Prostate gland (tissue), 2 donors: ENCODE data around the gene FAIM2. TPM values are rescaled to one million over a fixed set of nuclear protein-coding genes. Genes with fewer than 3 reads are reported as not detected.

Experiments
- DNase-seq: peaks from one replicate; pipeline ENCODE4 v3.0.0-alpha.2; 2019; ENCODE audit warnings: low spot score
- H3K27ac ChIP-seq, 2 donors: fragments of 200-600 bp; sonication (generic); 2 replicates each; pipeline ENCODE4 v1.5.1; 2017 to 2019
- H3K27me3 ChIP-seq: fragments of 200-600 bp; sonication (generic); replicated peaks from 2 replicates; pipeline ENCODE4 v1.5.1; 2019; ENCODE audit not compliant: insufficient read depth
- H3K36me3 ChIP-seq, 2 donors: fragments of 200-600 bp; sonication (generic); 1 replicate in 1 of 2; 2 replicates in 1 of 2; pipeline versions ENCODE4 v1.5.1 to v1.8.1; 2017 to 2019
- H3K4me1 ChIP-seq: fragments of 200-600 bp; sonication (generic); replicated peaks from 2 replicates; pipeline ENCODE4 v1.5.1; 2019
- H3K4me3 ChIP-seq, 2 donors: fragments of 200-600 bp; sonication (generic); 2 replicates each; pipeline ENCODE4 v1.5.1; 2017 to 2019
- H3K9me3 ChIP-seq: fragments of 200-600 bp; sonication (generic); 2 replicates; pipeline ENCODE4 v1.5.1; 2017
- POLR2A ChIP-seq: fragments of 450-650 bp; IDR thresholded peaks from one replicate; pipeline ENCODE4 v1.6.1; 2016; ENCODE audit warnings: antibody characterized with exemption, mild to moderate bottlenecking
- POLR2AphosphoS5 ChIP-seq: sonication (generic); formaldehyde crosslinking; IDR thresholded peaks from one replicate; pipeline ENCODE4 v1.6.1; 2017; ENCODE audit warnings: antibody characterized with exemption
- WGBS: methylation state at CpG from one replicate; pipeline ENCODE4 v1.1.5; 2018; 5-methylcytosine and 5-hydroxymethylcytosine counted together
- intact Hi-C: fragments of 100-400 bp; cut with DNase I; formaldehyde crosslinking; loops from one replicate; pipeline ENCODE4 v1.14.2; 2022
- total RNA-seq, 2 donors: library from RNA; depleted of rRNA; stranded (reverse); fragments of >200 nt; gene quantifications; one replicate each; pipeline ENCODE4 v1.1.0, GENCODE V29; 2016
- TF ChIP-seq, protein P1 (sequence below), 4 experiments: fragments of 200-600 bp in 2 of 4; fragments of 450-650 bp in 2 of 4; sonication (generic) in 2 of 4; IDR thresholded peaks; 1 replicate in 3 of 4; 2 replicates in 1 of 4; pipeline ENCODE4 v1.5.1; 2016 to 2019; ENCODE audit warnings: antibody characterized with exemption in 4 of 4, mild to moderate bottlenecking in 2 of 4, moderate library complexity in 2 of 4

Gene FAIM2
- total RNA-seq, 2 donors from 2014 or later: 2.8 to 12.0 TPM

DNA sequence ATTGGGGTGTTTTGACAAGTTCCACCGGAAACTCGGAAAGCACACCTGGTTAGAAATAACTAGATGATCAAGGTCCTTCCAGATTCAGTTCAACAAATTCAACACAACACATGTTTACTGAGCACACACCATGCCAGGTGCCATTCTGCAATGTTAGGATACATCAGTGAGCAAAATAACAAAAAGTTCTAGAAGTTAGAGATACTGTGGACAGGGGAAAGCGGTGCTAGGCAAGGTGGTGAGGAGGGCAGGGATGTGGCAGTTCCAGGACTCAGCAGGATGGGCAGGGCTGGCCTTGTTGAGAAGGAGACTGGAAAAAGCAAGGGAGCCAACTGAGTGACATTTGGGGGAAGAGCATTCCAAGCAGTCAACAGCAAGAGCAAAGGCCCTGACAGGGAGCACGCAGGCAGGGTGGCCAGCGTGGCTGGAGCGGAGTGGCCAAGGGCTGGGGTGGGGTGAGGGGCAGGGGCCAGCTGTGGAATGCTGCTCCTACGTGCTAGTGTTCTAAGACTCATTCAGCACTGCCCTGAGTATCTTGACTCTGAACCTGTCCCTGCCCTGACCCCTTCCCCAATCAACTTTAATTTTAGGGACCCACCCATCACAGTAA is 19.4 kb upstream of the FAIM2 start:
- WGBS: 82% methylated on average over 7 of the region's 7 CpGs
- Histone ChIP-seq H3K27me3 (no peaks in the 10 kb centered on the region), H3K4me3 (no peak overlapping the region), H3K9me3 (no peaks in the 10 kb centered on the region), H3K27ac (no peak overlapping the region), H3K4me1 (no peaks in the 10 kb centered on the region), H3K36me3 (no peaks in the 10 kb centered on the region)
- no peak for DNase-seq
- TF ChIP-seq POLR2AphosphoS5 (no peak), POLR2A (no peak)
- TF ChIP-seq, protein P1, sequence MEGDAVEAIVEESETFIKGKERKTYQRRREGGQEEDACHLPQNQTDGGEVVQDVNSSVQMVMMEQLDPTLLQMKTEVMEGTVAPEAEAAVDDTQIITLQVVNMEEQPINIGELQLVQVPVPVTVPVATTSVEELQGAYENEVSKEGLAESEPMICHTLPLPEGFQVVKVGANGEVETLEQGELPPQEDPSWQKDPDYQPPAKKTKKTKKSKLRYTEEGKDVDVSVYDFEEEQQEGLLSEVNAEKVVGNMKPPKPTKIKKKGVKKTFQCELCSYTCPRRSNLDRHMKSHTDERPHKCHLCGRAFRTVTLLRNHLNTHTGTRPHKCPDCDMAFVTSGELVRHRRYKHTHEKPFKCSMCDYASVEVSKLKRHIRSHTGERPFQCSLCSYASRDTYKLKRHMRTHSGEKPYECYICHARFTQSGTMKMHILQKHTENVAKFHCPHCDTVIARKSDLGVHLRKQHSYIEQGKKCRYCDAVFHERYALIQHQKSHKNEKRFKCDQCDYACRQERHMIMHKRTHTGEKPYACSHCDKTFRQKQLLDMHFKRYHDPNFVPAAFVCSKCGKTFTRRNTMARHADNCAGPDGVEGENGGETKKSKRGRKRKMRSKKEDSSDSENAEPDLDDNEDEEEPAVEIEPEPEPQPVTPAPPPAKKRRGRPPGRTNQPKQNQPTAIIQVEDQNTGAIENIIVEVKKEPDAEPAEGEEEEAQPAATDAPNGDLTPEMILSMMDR (IDR thresholded peaks at IDR 0.05): no peak
- intact Hi-C loops: no loop called here

DNA sequence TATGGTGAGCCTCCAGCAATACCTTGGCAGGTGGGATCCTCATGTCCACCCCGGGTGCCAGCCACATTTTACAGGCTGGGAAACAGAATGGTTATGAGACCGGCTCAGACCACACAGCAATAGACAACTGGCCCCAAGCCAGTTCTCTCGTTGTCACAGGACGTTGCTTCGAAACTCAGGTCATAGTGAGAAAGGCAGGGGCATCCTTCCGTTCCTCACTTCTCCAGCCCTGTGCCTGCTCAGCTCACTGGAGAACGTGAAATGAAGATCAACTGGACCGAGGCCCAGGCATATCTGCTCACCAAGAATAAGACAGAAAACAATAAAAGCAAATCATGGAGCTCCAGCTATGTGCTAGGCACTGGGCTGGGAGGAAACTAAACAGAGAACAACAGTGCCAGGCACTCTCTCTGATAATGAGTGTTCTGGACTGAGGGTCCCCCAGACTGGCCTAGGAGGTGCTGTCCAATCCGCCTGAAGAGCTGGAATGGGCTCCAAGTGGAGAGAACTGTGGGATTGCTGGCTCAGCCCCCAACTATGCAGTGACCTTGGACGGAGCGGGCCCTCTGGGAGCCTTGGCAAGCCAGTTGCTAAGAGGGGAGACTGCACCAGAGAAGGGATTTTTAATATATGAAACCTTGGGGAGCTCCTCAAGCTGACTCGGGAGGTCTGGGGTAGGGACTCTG is 18.8 kb upstream of the FAIM2 start:
- intact Hi-C loops: no loop called here
- Histone ChIP-seq H3K27me3 (no peaks in the 10 kb centered on the region), H3K4me1 (no peaks in the 10 kb centered on the region), H3K9me3 (no peaks in the 10 kb centered on the region), H3K36me3 (no peaks in the 10 kb centered on the region), H3K4me3 (no peak overlapping the region), H3K27ac (no peak overlapping the region)
- DNase-seq: no peak
- WGBS: 65% methylated on average over 12 of the region's 12 CpGs
- TF ChIP-seq, protein P1 (IDR thresholded peaks at IDR 0.05): no peak
- TF ChIP-seq POLR2A (no peak), POLR2AphosphoS5 (no peak)

DNA sequence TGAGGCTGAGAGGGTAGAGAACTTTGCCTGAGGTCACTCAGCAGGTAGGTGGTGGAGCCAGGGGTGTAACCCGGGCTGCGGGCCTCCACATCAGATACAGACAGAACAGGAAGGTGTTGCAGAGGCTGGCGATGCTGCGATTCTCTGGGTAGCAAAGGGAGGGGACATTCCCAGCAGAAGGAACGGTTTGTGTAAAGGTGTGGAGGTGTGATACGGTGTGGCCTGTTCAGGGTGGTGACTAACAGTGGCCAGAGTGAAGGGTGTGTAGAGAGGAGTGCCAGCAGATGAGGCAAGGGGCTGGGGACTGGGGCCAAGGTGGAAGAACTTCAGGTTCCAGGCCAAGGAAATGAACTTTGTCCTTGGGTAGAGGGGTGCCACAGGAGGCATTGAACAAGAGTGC is 18.2 kb upstream of the FAIM2 start:
- 80% methylated on average over 6 of the region's 6 CpGs for WGBS
- intact Hi-C loops: no loop called here
- H3K4me3 ChIP-seq: no peak overlapping the region
- H3K9me3 ChIP-seq: no peaks in the 10 kb centered on the region
- no peak for DNase-seq
- no peaks in the 10 kb centered on the region for H3K4me1 ChIP-seq
- TF ChIP-seq POLR2AphosphoS5 (no peak), POLR2A (no peak)
- TF ChIP-seq, protein P1 (IDR thresholded peaks at IDR 0.05): no peak
- H3K27me3 ChIP-seq: no peaks in the 10 kb centered on the region
- H3K36me3 ChIP-seq: no peaks in the 10 kb centered on the region
- H3K27ac ChIP-seq: no peak overlapping the region

DNA sequence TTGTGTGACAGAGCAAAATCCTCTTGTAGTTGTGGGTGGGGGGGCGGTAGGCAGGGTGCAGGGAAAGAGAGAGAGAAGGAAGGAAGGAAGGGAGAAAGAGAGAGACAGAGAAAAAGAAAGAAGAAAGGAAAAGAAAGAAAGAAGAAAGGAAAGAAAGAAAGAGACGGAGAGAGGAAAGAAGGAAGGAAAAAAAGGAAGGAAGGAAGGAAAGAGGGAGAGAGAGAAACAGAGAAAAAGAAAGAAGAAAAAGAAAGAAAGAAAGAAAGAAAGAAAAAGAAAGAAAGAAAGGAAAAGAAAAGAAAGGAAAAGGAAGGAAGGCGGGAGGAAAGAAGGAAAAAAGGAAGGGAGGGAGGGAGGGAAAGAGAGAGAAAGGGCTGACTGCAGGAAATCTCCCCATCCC is 17.6 kb upstream of the FAIM2 start:
- no peak for TF ChIP-seq POLR2A
- TF ChIP-seq, protein P1 (IDR thresholded peaks at IDR 0.05): no peak
- WGBS: 79% methylated on average over 3 of the region's 3 CpGs
- no peaks in the 10 kb centered on the region for H3K36me3 ChIP-seq
- no peak overlapping the region for H3K4me3 ChIP-seq
- H3K27ac ChIP-seq: no peak overlapping the region
- intact Hi-C loops: no loop called here
- H3K4me1 ChIP-seq: no peaks in the 10 kb centered on the region
- no peaks in the 10 kb centered on the region for H3K27me3 ChIP-seq
- no peaks in the 10 kb centered on the region for H3K9me3 ChIP-seq
- no peak for DNase-seq

DNA sequence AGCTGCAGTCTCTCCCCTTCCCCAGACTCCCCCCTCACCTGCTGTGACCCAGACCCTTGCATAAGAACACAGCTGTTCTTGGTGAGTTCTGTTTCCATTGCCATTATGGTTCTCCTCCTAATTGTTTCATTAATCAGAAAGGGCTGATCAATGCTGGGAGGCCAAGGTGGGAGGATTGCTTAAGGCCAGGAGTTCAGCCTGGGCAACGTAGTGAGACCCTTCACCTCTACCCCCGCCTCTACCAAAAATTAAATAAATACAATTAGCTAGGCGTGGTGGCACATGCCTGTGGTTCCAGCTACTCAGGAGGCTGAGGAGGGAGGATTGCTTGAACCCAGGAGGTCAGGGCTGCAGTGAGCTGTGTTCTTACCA is 17.2 kb upstream of the FAIM2 start:
- intact Hi-C loops: no loop called here
- TF ChIP-seq, protein P1 (IDR thresholded peaks at IDR 0.05): no peak
- TF ChIP-seq POLR2AphosphoS5: no peak
- TF ChIP-seq POLR2A: no peak
- Histone ChIP-seq H3K9me3 (no peaks in the 10 kb centered on the region), H3K4me1 (no peaks in the 10 kb centered on the region), H3K36me3 (no peaks in the 10 kb centered on the region), H3K27me3 (no peaks in the 10 kb centered on the region), H3K27ac (no peak overlapping the region), H3K4me3 (no peak overlapping the region)
- DNase-seq: no peak
- WGBS: 95% methylated on average over 3 of the region's 3 CpGs
